B cell (primary cell): ENCODE data around the gene CTIF. TPM values are rescaled to one million over a fixed set of nuclear protein-coding genes. Genes with fewer than 3 reads are reported as not detected.

Source experiments
- ATAC-seq: fragments of 200-7000 bp; cut with Tn5 transposase; one replicate; pipeline ENCODE4 v1.10.0; 2021; ENCODE audit warnings: low read depth, mild to moderate bottlenecking, moderate number of reproducible peaks, moderate library complexity
- CTCF ChIA-PET: fragments of 350-600 bp; sonication (Branson Sonifier 250); formaldehyde crosslinking; loops from one replicate; lab custom pipeline; 2021; ENCODE audit warnings: antibody characterized with exemption, inconsistent platforms; lab: Charles Lee
- POLR2A ChIA-PET: fragments of 350-600 bp; sonication (Branson Sonifier 250); formaldehyde crosslinking; loops from one replicate; lab custom pipeline; 2021; ENCODE audit warnings: antibody characterized with exemption; lab: Charles Lee
- DNase-seq: peaks from one replicate; pipeline ENCODE4 v3.0.0; 2013
- H2AFZ ChIP-seq: 2 replicates; pipeline ENCODE4 v1.6.1; 2012; ENCODE audit warnings: mild to moderate bottlenecking, low read depth, low read length; ENCODE audit not compliant: insufficient read depth, poor library complexity, severe bottlenecking
- H3K27ac ChIP-seq, 2 donors: 1 replicate in 1 of 2; 2 replicates in 1 of 2; pipeline ENCODE4 v1.5.1; 2012 to 2013; ENCODE audit warnings: low read length in 2 of 2, mild to moderate bottlenecking in 2 of 2, moderate library complexity in 1 of 2
- H3K27me3 ChIP-seq, 4 experiments: fragments of 200-600 bp in 1 of 4; sonication (generic) in 1 of 4; replicated peaks in 1 of 4; 1 replicate in 2 of 4; 2 replicates in 2 of 4; pipeline versions ENCODE4 v1.6.1 to v1.7.0; 2013 to 2016; ENCODE audit warnings: low read length in 3 of 4, mild to moderate bottlenecking in 2 of 4, mixed read lengths in 1 of 4, moderate library complexity in 1 of 4; ENCODE audit not compliant: insufficient read depth in 4 of 4, control insufficient read depth in 3 of 4; ENCODE audit errors: control extremely low read depth in 1 of 4
- H3K36me3 ChIP-seq, 2 experiments: replicated peaks in 1 of 2; 1 replicate in 1 of 2; 2 replicates in 1 of 2; pipeline versions ENCODE4 v1.6.1 to v1.7.1; 2013; ENCODE audit warnings: low read length in 1 of 2; ENCODE audit not compliant: insufficient read depth in 2 of 2, control insufficient read depth in 1 of 2; ENCODE audit errors: control extremely low read depth in 1 of 2, extremely low read depth in 1 of 2
- H3K4me1 ChIP-seq, 2 donors: fragments of 200-600 bp in 1 of 2; sonication (generic) in 1 of 2; 1 replicate in 1 of 2; 2 replicates in 1 of 2; pipeline versions ENCODE4 v1.5.1 to v1.6.1; 2013 to 2017; ENCODE audit warnings: low read length in 2 of 2; ENCODE audit not compliant: control insufficient read depth in 2 of 2, insufficient read depth in 2 of 2
- H3K4me2 ChIP-seq: replicated peaks from 2 replicates; pipeline ENCODE3; 2012; ENCODE audit warnings: mild to moderate bottlenecking, low read depth, low read length; ENCODE audit not compliant: poor library complexity, severe bottlenecking
- H3K4me3 ChIP-seq, 5 experiments: fragments of 200-600 bp in 1 of 5; sonication (generic) in 1 of 5; 1 replicate in 3 of 5; 2 replicates in 2 of 5; pipeline versions ENCODE4 v1.5.1 to v1.7.0; 2011 to 2016; ENCODE audit warnings: low read length in 4 of 5, mild to moderate bottlenecking in 4 of 5, low read depth in 2 of 5, control low read depth in 1 of 5, moderate library complexity in 1 of 5; ENCODE audit not compliant: insufficient read depth in 1 of 5; ENCODE audit errors: control extremely low read depth in 1 of 5, extremely low read depth in 1 of 5
- H3K79me2 ChIP-seq: fragments of 200-600 bp; sonication (generic); one replicate; pipeline ENCODE4 v1.6.0; 2016; ENCODE audit warnings: low read length; ENCODE audit not compliant: control insufficient read depth, insufficient read depth
- H3K9ac ChIP-seq: fragments of 200-600 bp; sonication (generic); 2 replicates; pipeline ENCODE4 v1.6.1; 2017; ENCODE audit warnings: mild to moderate bottlenecking, low read length, moderate library complexity
- H3K9me3 ChIP-seq, 3 donors: one replicate each; pipeline versions ENCODE4 v1.6.1 to v1.7.1; 2013; ENCODE audit warnings: low read length in 2 of 3; ENCODE audit not compliant: control insufficient read depth in 2 of 3, insufficient read depth in 1 of 3; ENCODE audit errors: control extremely low read depth in 1 of 3
- H4K20me1 ChIP-seq: 2 replicates; pipeline ENCODE4 v1.6.0; 2012; ENCODE audit warnings: mild to moderate bottlenecking, low read length; ENCODE audit not compliant: insufficient read depth, control insufficient read depth, poor library complexity, severe bottlenecking
- H3K27ac Mint-ChIP-seq: one replicate; pipeline ENCODE4 v1.8.0; 2021; ENCODE audit warnings: mixed read lengths
- H3K27me3 Mint-ChIP-seq: one replicate; pipeline ENCODE4 v1.8.0; 2021; ENCODE audit warnings: mixed read lengths
- H3K4me1 Mint-ChIP-seq: one replicate; pipeline ENCODE4 v1.8.0; 2021; ENCODE audit warnings: mixed read lengths
- H3K4me3 Mint-ChIP-seq: one replicate; pipeline ENCODE4 v1.8.0; 2021; ENCODE audit warnings: mixed read lengths
- H3K9me3 Mint-ChIP-seq: one replicate; pipeline ENCODE4 v1.8.0; 2022; ENCODE audit warnings: mixed read lengths; ENCODE audit not compliant: insufficient read depth
- CTCF ChIP-seq: fragments of 200-600 bp; IDR thresholded peaks from one replicate; pipeline ENCODE4 v1.8.0; 2022; ENCODE audit warnings: antibody characterized with exemption, mild to moderate bottlenecking
- EZH2 ChIP-seq: IDR thresholded peaks from 2 replicates; pipeline ENCODE4 v1.6.1; 2012; ENCODE audit warnings: borderline replicate concordance, low read depth, mild to moderate bottlenecking, moderate library complexity, low read length; ENCODE audit not compliant: insufficient read depth, poor library complexity, severe bottlenecking
- WGBS: methylation state at CpG from one replicate; pipeline ENCODE4 v1.1.5; 2013; ENCODE audit warnings: missing lambda C conversion rate; ENCODE audit not compliant: insufficient coverage; 5-methylcytosine and 5-hydroxymethylcytosine counted together
- intact Hi-C: fragments of 100-400 bp; cut with micrococcal nuclease; formaldehyde crosslinking; loops from one replicate; pipeline ENCODE4 v1.10.0; 2022
- polyA plus RNA-seq: library from polyadenylated mRNA; depleted of rRNA; stranded (reverse); fragments of >200 nt; gene quantifications from 2 replicates; pipeline ENCODE4 v1.2.3, GENCODE V29; 2012
- total RNA-seq, 2 donors: library from RNA; stranded (reverse); fragments of 120-200 nt in 1 of 2; gene quantifications; 1 replicate in 1 of 2; 2 replicates in 1 of 2; pipeline versions ENCODE4 v1.2.3 to v1.2.4, GENCODE V29; 2013 to 2022

Gene CTIF
- total and polyA plus RNA-seq, 2 donors (not counting 1 experiment from before 2014, with no cell fraction given) = 3.6 to 16.2 TPM

- no peak for TF ChIP-seq EZH2
- Mint-ChIP-seq H3K27ac (no peak overlapping the region), H3K4me1 (no peaks in the 10 kb centered on the region), H3K4me3 (no peak overlapping the region), H3K9me3 (no peaks in the 10 kb centered on the region), H3K27me3 (no peaks in the 10 kb centered on the region)
- no peak overlapping the region for H3K27ac ChIP-seq
- H3K4me3 ChIP-seq = no peak overlapping the region
- H3K79me2 ChIP-seq = no peaks in the 10 kb centered on the region
- intact Hi-C loops = no loop called here
- no peaks in the 10 kb centered on the region for H3K4me1 ChIP-seq
- no peak overlapping the region for H2AFZ ChIP-seq
- H3K9me3 ChIP-seq = no peaks in the 10 kb centered on the region
- ChIA-PET POLR2A (no interaction called here), CTCF (no interaction called here)
- H3K27me3 ChIP-seq = no peaks in the 10 kb centered on the region
- DNase-seq (no peak), ATAC-seq (no peak)
- H3K9ac ChIP-seq = no peak overlapping the region
- no peak overlapping the region for H3K4me2 ChIP-seq
- H4K20me1 ChIP-seq = no peaks in the 10 kb centered on the region
- H3K36me3 ChIP-seq = no peaks in the 10 kb centered on the region
- WGBS = 96% methylated on average over 9 of the region's 9 CpGs
Observed at GRCh38 chr18:48742304-48742703, 203.5 kb downstream of the CTIF start.

- Histone ChIP-seq H3K9me3 (no peaks in the 10 kb centered on the region), H2AFZ (no peak overlapping the region), H3K4me3 (no peak overlapping the region), H3K79me2 (no peaks in the 10 kb centered on the region), H3K36me3 (no peaks in the 10 kb centered on the region), H3K4me2 (no peak overlapping the region), H3K9ac (no peak overlapping the region), H3K27ac (no peak overlapping the region), H3K4me1 (no peaks in the 10 kb centered on the region), H4K20me1 (no peaks in the 10 kb centered on the region), H3K27me3 (no peaks in the 10 kb centered on the region)
- H3K27ac Mint-ChIP-seq = no peak overlapping the region
- no peak for DNase-seq
- POLR2A ChIA-PET = no interaction called here
- no peak for TF ChIP-seq EZH2
- no peak for TF ChIP-seq CTCF
- H3K27me3 Mint-ChIP-seq = no peaks in the 10 kb centered on the region
- intact Hi-C loops = no loop called here
- WGBS = 94% methylated on average over 7 of the region's 11 CpGs
- H3K4me3 Mint-ChIP-seq = no peak overlapping the region
- no peaks in the 10 kb centered on the region for H3K9me3 Mint-ChIP-seq
- CTCF ChIA-PET = no interaction called here
- no peak for ATAC-seq
- no peaks in the 10 kb centered on the region for H3K4me1 Mint-ChIP-seq
Observed at GRCh38 chr18:48742706-48743475, 204.1 kb downstream of the CTIF start.
